K562 (cell line): Measurements from ENCODE around the gene HSPB7.

Experiments
- CTCF ChIP-seq, 3 experiments: IDR thresholded peaks in 2 of 3; conservative IDR thresholded peaks in 1 of 3; 2 replicates each; pipeline ENCODE4 v1.5.1; 2011 to 2012; ENCODE audit warnings: low read length in 3 of 3, mild to moderate bottlenecking in 3 of 3, control low read depth in 2 of 3, improper control_type of control experiment in 1 of 3, inconsistent platforms in 1 of 3, low read depth in 1 of 3, mixed read lengths in 1 of 3, moderate library complexity in 1 of 3; ENCODE audit not compliant: insufficient read depth in 2 of 3
- ETV5 ChIP-seq: sonication (generic); formaldehyde crosslinking; IDR thresholded peaks from 2 replicates; pipeline ENCODE4 v1.4.0; 2020; ENCODE audit warnings: low read depth, mild to moderate bottlenecking, missing genetic modification reagents
- EZH2 ChIP-seq: IDR thresholded peaks from 2 replicates; pipeline ENCODE4 v1.6.1; 2012; ENCODE audit warnings: low read depth, mild to moderate bottlenecking, inconsistent platforms, low read length, borderline replicate concordance
- GABPA ChIP-seq: fragments of 200-800 bp; sonication (Bioruptor generic); conservative IDR thresholded peaks from 2 replicates; pipeline ENCODE4 v1.6.1; 2016; ENCODE audit warnings: low read depth, missing genetic modification characterization, missing compliant biosample characterization
- MEF2A ChIP-seq: IDR thresholded peaks from 2 replicates; pipeline ENCODE4 v1.6.1; 2011; ENCODE audit warnings: low read depth, mild to moderate bottlenecking, low read length, moderate library complexity; ENCODE audit not compliant: control insufficient read depth
- NFIC ChIP-seq: fragments of 450-650 bp; IDR thresholded peaks from 2 replicates; pipeline ENCODE4 v1.6.1; 2017; ENCODE audit warnings: mild to moderate bottlenecking, inconsistent platforms
- POLR2AphosphoS5 ChIP-seq: IDR thresholded peaks from 2 replicates; pipeline ENCODE4 v1.6.1; 2011; ENCODE audit warnings: mild to moderate bottlenecking, low read depth, low read length, moderate library complexity; ENCODE audit not compliant: control insufficient read depth, insufficient read depth
- RCOR1 ChIP-seq, 2 experiments: IDR thresholded peaks; 2 replicates each; pipeline ENCODE4 v1.6.1; 2012; ENCODE audit warnings: low read depth in 2 of 2, low read length in 2 of 2, borderline replicate concordance in 1 of 2, improper control_type of control experiment in 1 of 2
- SMAD4 ChIP-seq: fragments of 250-450 bp; sonication (Bioruptor Pico); conservative IDR thresholded peaks from 2 replicates; pipeline ENCODE4 v1.8.0; 2021; ENCODE audit warnings: inconsistent platforms, mild to moderate bottlenecking, moderate library complexity
- ZNF274 ChIP-seq: IDR thresholded peaks from 2 replicates; pipeline ENCODE4 v1.6.1; 2011; ENCODE audit warnings: low read depth, mild to moderate bottlenecking, low read length, moderate library complexity, borderline replicate concordance

- TF ChIP-seq MEF2A (no peak), SMAD4 (CRISPR knock-in tag) (no peak), RCOR1 (IDR thresholded peaks at IDR 0.05; ENCODE audit: borderline replicate concordance in 1 of 2, low read depth in 2 of 2, low read length in 2 of 2) (no peak; a peak in 1 of 4 replicates), GABPA (peak; percentile 94), CTCF (IDR thresholded peaks at IDR 0.05 in 2 of 3, conservative IDR thresholded peaks at IDR 0.05 in 1 of 3; ENCODE audit: insufficient read depth in 2 of 3, low read depth in 1 of 3, low read length in 3 of 3) (peak in 1 of 3 experiments; percentile 22; a peak in 1 of 6 replicates), ETV5 (CRISPR knock-in tag) (peak; percentile 47; the same call in 1 of the 2 replicates), POLR2AphosphoS5 (0 out of 2 replicates have a peak, but pooled peaks have one; percentile 33), ZNF274 (no peak), NFIC (peak; percentile 51), EZH2 (no peak)
Measured at GRCh38 chr1:15975805-15976680, 41.8 kb downstream of the HSPB7 start, which contains the start of gene ZBTB17.
